ENCODE results near the gene POU2AF3. TPM values are rescaled to one million over a fixed set of nuclear protein-coding genes. Genes with fewer than 3 reads are reported as not detected.

The POU2AF3 gene
- total and polyA plus RNA-seq, 10 of the 15 experiments (the other 5 are each of a cell fraction or from before 2014, with no cell fraction given) = 0.17 TPM; not detected in 8

DNA sequence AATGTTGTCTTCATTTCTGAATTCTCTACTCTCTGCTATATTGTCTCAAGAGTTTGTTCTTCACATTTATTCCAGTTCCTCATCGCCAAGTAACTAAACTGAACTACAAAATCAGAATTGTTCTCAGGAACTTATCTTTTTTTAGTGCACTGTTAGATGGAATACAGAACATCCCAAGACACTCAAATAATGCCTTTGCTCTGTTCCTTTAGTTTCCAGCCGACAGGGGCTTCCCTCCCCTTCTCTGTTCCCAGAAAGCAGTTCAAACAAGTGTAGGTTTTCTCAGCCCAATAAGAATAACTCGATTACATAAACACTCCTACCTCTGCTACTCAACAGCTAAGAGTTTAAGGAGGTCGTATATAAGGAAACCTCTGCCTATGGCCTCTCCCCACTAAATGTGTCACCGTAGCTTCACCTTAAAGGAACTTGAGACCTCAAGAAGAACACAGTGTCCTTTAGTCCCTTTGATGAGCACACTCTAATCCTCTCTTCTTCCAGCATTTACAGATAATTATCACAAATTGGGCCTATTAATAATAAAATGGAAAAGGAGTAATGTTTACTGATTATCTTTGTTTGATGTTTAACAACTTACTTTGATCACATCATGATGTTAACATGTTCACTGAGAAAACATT lies 6.9 kb downstream of the POU2AF3 start:
- POLR2A ChIA-PET = no interaction called here
- TF ChIP-seq SIN3A (IDR thresholded peaks at IDR 0.05; ENCODE audit: low read depth, low read length) = no peak
- TF ChIP-seq RAD51 (IDR thresholded peaks at IDR 0.05) = no peak
- no peak for TF ChIP-seq HDGF (IDR thresholded peaks at IDR 0.05)
- Histone ChIP-seq H3K36me3 (ENCODE audit: control insufficient read depth in 2 of 2, insufficient read depth in 2 of 2, low read length in 1 of 2) (no peaks in the 10 kb centered on the region), H3K79me2 (ENCODE audit: control insufficient read depth, insufficient read depth, low read length) (no peaks in the 10 kb centered on the region), H3K4me3 (no peak overlapping the region), H3K27me3 (replicated peaks in 1 of 2; ENCODE audit: control insufficient read depth in 2 of 2, insufficient read depth in 2 of 2, low read length in 1 of 2) (peaks cover 0 to 2% of the 10 kb centered on the region in 2 experiments; a peak in 2 of 4 replicates), H3K4me1 (ENCODE audit: control insufficient read depth, insufficient read depth, low read length) (no peaks in the 10 kb centered on the region), H2AFZ (ENCODE audit: control insufficient read depth, low read depth, low read length) (no peak overlapping the region), H3K27ac (ENCODE audit: control insufficient read depth, insufficient read depth) (no peak overlapping the region), H3K9me3 (replicated peaks; ENCODE audit: control insufficient read depth, insufficient read depth, low read length) (no peaks in the 10 kb centered on the region), H3K4me2 (ENCODE audit: control insufficient read depth, insufficient read depth) (no peak overlapping the region), H4K20me1 (ENCODE audit: control insufficient read depth, insufficient read depth) (no peaks in the 10 kb centered on the region), H3K9ac (ENCODE audit: control insufficient read depth, insufficient read depth, low read length) (no peak overlapping the region)
- in situ Hi-C loops (cut with MboI) = no loop called here
- RAD21 ChIA-PET (ENCODE audit: unreplicated experiment) = no interaction called here
- FAIRE-seq (peak; percentile 13), DNase-seq (ENCODE audit: low read depth, low spot score) (no peak), ATAC-seq (no peak)
- no TSS peak for BruUV-seq (replicated peaks)
- SMC1A ChIA-PET (ENCODE audit: uncharacterized antibody, unreplicated experiment) = interaction anchor here (0.8 to 0.9 kb wide), 2 partner anchors 22 to 529 kb away, joined by 3 read pairs; no protein-coding TSS in a partner anchor
- intact Hi-C loops (cut with micrococcal nuclease; ENCODE audit: unreplicated experiment) = no loop called here
- WGBS (ENCODE audit: insufficient coverage, insufficient replicate concordance, low lambda C conversion rate, missing lambda C conversion rate) = 57% methylated on average over 5 of the region's 5 CpGs
- CTCF ChIA-PET = interaction anchor here (1.2 to 1.5 kb wide), 2 partner anchors 19 to 118 kb away, joined by 4 to 5 read pairs; no protein-coding TSS in a partner anchor

DNA sequence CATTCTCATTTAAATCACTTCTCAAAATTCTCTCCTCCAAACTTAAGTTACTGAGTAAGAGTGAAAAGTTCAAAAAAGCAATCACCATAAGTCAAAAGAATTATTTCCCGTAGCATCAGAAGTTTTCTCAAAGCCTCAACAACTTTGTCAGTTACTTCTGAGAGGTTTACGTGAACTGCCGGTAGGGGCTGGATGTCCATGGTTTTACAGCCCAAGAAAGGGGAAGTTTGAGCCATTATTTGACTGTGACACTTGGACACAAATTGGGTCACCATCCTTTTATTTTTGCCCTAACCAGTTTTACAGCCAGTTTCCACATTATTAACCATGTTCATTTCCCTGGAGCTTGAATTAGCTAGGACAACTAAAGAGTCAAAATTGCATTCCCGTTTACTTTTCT lies 7.5 kb downstream of the POU2AF3 start:
- RAD21 ChIA-PET (ENCODE audit: unreplicated experiment) = no interaction called here
- H3K27ac ChIP-seq (ENCODE audit: control insufficient read depth, insufficient read depth) = no peak overlapping the region
- FAIRE-seq = no peak
- intact Hi-C loops (cut with micrococcal nuclease; ENCODE audit: unreplicated experiment) = no loop called here
- in situ Hi-C loops (cut with MboI) = no loop called here
- H3K9me3 ChIP-seq (replicated peaks; ENCODE audit: control insufficient read depth, insufficient read depth, low read length) = no peaks in the 10 kb centered on the region
- H3K27me3 ChIP-seq (replicated peaks in 1 of 2; ENCODE audit: control insufficient read depth in 2 of 2, insufficient read depth in 2 of 2, low read length in 1 of 2) = no peaks in the 10 kb centered on the region; a peak in 1 of 4 replicates
- H3K4me3 ChIP-seq = no peak overlapping the region
- no peaks in the 10 kb centered on the region for H4K20me1 ChIP-seq (ENCODE audit: control insufficient read depth, insufficient read depth)
- no peak overlapping the region for H2AFZ ChIP-seq (ENCODE audit: control insufficient read depth, low read depth, low read length)
- 34% methylated on average over 4 of the region's 4 CpGs for WGBS (ENCODE audit: insufficient coverage, insufficient replicate concordance, low lambda C conversion rate, missing lambda C conversion rate)
- H3K4me2 ChIP-seq (ENCODE audit: control insufficient read depth, insufficient read depth) = no peak overlapping the region
- no TSS peak for BruUV-seq (replicated peaks)
- POLR2A ChIA-PET = no interaction called here
- no peaks in the 10 kb centered on the region for H3K36me3 ChIP-seq (ENCODE audit: control insufficient read depth in 2 of 2, insufficient read depth in 2 of 2, low read length in 1 of 2)
- DNase-seq (ENCODE audit: low read depth, low spot score) = no peak
- H3K4me1 ChIP-seq (ENCODE audit: control insufficient read depth, insufficient read depth, low read length) = no peaks in the 10 kb centered on the region
- SMC1A ChIA-PET (ENCODE audit: uncharacterized antibody, unreplicated experiment) = interaction anchor here (0.8 to 0.9 kb wide), 2 partner anchors 22 to 529 kb away, joined by 3 read pairs; no protein-coding TSS in a partner anchor
- H3K9ac ChIP-seq (ENCODE audit: control insufficient read depth, insufficient read depth, low read length) = no peak overlapping the region
- no peaks in the 10 kb centered on the region for H3K79me2 ChIP-seq (ENCODE audit: control insufficient read depth, insufficient read depth, low read length)
- CTCF ChIA-PET = interaction anchor here (1.2 to 1.5 kb wide), 2 partner anchors 19 to 118 kb away, joined by 4 to 5 read pairs; no protein-coding TSS in a partner anchor
- TF ChIP-seq KDM1A (IDR thresholded peaks at IDR 0.05; ENCODE audit: borderline replicate concordance) (no peak), RAD21 (IDR thresholded peaks at IDR 0.05; ENCODE audit: insufficient read depth, low read depth, low read length) (0 out of 2 replicates have a peak, but pooled peaks have one; percentile 7)
- ATAC-seq = peak; percentile 46; the same call in 2 of the 3 replicates
